ENCODE results near the gene FSD2.
A peak's percentile ranks its signal among the peaks of the same experiment; 100 is the strongest.

The FSD2 gene, protein sequence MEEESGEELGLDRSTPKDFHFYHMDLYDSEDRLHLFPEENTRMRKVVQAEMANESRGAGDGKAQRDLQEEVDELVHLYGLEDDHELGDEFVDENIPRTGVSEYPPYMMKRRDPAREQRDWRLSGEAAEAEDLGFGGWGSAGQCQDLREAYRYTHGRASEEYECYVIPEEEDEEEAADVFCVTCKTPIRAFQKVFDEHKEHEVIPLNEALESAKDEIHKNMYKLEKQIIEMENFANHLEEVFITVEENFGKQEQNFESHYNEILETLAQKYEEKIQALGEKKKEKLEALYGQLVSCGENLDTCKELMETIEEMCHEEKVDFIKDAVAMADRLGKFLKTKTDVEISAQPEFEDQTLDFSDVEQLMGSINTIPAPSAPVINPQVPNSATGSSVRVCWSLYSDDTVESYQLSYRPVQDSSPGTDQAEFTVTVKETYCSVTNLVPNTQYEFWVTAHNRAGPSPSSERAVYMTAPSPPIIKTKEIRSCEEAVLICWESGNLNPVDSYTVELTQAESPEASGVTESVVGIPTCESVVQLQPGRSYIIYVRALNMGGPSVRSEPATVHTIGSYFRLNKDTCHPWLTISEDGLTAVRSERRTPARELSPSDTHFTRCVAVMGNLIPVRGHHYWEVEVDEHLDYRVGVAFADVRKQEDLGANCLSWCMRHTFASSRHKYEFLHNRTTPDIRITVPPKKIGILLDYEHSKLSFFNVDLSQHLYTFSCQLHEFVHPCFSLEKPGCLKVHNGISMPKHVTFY

GRCh38 chr15:82805994-82806406, at the start of gene FSD2:
TSS of gene FSD2 (minus strand) at chr15:82806069. CDS start at chr15:82787390, 18,679 bp downstream.
- peak; percentile 52 for DNase-seq

GRCh38 chr15:82854554-82854953, 48.7 kb upstream of the FSD2 start:
- DNase-seq: no peak

DNA sequence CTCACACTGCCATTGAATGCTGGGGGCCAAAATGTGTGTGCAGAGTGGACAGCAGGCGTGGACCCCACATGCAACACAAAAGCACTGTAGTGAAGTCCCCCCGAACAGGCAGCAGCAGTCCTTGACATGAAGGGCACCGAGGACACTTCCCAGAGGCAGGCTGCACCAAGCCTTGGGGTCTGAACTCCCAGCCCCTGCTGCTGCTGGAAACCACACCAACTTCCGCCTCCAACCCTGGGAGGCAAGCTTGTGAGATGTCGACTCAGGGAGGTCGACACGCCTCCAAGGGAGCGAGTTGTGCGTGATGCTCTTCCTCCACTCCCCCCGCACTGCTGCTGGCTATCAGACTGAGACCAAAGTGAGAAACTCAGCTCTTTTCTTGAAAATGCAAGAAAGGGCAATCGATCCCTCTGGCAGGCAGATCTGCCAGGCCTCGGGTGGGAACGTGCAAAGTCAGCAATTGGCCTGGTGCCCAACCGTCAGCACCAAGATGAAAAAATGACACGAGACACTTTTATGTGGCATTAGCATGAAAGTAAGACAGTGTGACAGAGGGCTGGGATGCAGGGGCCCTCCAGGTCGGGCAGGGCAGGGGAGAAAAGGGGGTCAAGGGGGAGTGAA, 47.2 kb upstream of the FSD2 start:
- DNase-seq: no peak

- no peak for DNase-seq
These were observed 46.2 kb upstream of the FSD2 start for GRCh38 chr15:82851981-82852511.

DNA sequence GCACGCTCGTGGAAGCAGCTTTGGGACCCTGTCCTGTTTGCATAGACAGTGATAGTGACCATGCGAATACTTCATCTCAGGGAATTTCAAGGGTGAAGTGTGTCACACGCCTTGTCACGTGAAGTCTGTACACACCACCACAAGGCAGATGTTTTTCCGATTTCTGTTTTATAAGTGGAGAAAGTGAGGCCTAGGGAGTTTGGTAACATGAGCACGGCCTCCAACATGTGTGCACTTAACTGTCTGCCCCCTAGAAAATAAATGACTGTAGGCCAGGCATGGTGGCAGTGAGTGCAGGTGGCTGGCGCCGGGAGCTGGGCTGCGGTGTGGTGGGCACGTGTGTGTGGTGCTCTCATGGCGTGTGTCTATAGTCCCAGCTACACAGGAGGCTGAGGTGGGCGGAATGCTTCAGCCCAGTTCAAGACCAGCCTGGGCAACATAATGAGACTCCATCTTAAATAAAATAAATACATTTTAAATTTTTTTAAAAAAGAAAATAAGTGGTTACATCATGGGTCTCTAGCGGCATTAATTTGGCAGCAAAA, 45.5 kb upstream of the FSD2 start:
- DNase-seq: no peak

- DNase-seq: no peak
These were observed 44.9 kb upstream of the FSD2 start for GRCh38 chr15:82850731-82851130.

GRCh38 chr15:82849556-82850512, 44.0 kb upstream of the FSD2 start:
- no peak for DNase-seq

DNA sequence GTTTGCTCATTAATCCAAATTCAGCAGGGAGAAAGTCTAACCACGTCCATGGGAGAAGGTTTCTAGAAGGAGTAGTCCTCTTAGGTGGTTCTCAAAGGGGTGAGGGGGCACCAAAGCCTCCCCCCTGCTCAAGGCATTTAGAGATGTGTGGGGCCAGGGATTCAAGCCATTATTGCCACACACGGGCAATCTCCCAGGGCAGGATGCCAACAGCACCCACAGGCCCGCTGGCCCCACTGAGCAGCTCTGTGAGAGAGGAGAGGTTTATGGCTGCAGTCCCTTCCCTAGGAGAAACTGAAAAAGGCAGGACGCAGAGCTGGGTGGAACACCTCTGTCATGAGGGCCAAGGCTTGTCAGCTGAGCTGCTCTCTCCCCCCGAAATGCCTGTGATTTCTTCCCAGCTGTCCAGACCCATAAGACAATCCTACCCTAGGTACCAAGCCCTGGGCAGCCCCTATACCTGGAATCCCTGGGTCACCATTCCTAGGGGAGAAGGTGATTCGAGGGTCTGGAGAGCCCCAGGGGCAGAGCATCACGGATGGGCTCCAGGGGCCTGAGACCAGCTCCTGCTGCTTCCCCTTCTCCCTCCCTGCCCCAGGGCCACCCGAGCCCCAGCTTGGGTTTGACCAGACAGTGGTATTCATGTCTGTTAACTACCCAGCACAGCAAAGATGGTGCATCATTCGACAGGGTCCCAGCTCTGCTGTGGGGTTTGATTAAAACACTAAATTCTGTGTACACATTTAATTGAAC, 42.5 kb upstream of the FSD2 start:
- DNase-seq: no peak

DNA sequence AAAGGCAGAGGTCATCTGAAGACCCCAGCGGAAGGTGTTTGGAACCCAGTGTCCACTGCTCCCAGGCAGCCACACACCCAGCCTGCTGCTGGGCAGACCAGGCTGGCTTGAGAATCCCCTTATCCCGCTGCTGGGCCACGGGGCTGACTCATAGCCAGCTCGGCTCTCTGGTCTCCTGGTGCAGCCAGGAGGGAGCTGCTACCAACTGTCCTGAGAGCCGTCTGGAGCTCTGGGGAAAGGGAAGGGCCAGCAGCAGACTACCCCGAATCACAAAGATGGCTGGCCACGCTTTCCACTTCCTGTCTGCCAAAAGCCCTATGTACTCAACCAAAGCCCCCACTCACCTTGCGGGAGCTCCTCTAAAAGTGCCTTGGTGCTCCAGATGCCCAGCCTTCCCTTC, 41.8 kb upstream of the FSD2 start:
- no peak for DNase-seq

DNA sequence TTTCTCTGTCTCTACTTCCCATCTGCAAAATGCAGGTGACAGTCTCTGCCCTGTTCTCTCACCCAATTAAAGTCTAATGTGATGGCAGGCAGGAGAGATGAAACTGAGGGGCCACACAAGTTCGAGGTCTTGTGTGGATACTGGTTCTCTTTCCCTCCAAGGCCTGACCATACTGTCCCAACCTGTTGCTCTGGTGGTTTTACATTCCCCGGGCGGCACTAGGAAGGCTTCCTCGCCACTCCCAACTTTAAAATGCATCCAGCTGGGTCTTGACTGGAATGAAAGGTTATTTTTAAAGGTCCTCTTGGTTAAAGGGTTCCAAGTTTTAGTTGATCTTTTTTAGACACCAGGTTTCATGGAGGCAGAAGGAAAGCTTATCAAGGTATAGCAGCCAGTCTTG, 40.8 kb upstream of the FSD2 start:
- no peak for DNase-seq

DNA sequence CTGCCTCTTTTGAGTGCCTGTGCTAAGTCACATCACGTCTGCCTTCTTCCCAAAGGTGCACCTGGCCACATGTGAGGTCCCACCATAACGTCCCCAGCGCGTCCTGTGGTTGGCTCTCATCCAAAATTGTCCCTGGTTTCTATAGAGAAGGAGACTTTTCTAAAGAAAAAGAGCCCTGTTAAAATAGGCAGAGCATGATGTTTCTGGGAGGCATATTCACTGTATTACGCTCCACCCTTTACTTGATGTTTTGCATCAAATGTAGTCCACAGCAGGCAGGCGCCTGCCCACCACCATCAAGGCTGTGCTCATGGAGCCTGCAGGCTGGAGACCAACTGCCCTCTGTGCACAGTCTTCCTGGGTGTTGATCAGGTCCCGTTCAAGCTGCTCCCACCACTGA, 39.8 kb upstream of the FSD2 start:
- no peak for DNase-seq

DNA sequence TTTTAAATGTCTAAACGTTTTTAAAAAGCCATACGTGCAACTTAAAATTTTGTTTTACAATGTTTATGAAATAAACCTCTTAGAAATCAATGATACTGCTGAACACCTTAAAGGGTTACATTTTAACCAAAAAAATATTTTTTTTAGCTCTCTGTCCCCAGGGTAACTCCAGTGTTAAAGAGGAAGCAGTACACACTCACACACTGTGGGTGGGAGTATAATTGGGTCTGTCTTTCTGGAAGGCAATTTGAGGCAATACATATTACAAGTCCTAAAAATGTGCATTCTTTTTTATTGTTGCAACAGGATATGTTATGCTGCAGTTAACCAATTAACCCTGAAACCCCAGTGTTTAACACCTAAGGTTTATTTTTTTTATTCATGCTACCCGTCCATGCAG, 37.7 kb upstream of the FSD2 start:
- DNase-seq: no peak

DNA sequence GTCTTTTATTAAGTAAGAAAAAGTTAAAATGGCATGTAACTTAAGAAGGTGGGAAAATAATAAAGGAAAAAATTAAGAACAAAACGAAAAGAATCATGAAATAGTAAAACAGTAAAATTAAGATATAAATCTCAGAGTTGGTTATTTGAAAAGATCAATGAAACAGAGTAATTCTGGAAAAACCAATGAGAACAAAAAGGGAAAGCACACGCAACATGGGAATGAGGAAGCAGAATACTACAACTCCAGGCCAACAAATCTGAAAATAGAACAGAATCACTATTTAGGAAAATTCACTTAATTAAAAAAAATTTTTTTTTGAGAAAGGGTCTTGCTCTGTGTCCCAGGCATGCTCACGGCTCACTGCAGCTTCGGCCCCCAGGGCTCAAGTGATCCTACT, 34.3 kb upstream of the FSD2 start:
- no peak for DNase-seq

DNA sequence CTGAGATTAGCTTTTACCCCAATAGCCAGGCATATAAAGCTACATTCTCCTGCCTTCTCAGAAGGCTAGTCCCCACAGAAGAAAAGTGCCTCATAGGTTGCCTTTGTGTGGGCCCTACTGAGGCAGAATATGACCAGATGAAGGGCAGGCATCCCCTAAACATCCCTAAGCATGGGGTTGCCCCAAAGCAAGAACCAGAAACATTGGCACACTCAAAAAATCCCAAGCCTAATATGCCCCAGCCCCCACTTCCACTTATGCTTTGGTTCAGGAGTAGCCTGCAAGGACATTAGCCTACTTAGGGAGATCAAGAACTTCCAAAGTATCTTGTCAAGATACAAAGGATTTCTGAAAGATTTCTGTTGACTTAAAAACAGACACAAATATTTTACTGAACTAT, 33.3 kb upstream of the FSD2 start:
- no peak for DNase-seq

DNA sequence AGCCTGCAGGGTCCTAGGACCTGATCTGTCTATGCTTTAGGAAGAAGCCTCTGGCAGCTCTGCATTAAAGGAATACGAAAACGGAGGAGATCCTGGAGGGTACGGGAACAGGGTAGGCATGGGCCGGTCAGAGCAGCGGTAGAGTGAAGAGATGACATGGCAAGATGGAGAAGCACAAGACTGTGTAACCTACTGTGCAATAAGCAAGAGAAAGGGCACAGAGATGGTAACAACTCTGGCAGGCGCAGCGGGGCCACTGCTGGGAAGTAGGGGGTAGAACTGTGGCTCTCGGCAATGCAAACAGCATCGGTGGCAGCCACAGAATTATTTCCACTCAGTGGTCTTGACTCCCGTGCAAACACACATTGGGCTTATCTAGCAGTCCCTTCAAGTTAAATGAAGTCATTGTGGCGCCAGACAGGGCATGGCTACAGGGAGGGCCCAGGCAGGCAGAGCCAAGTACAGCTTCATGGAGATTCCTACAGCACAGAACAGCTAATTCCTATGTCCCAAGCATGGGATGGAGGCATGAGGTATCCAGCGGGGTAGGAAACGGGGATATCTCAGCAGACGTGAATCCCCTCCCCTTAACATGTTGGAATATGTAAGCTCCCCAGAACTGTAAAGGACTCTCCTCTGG, 32.3 kb upstream of the FSD2 start:
- no peak for DNase-seq

- DNase-seq: no peak
These were observed 29.6 kb upstream of the FSD2 start for GRCh38 chr15:82835391-82835917.

DNA sequence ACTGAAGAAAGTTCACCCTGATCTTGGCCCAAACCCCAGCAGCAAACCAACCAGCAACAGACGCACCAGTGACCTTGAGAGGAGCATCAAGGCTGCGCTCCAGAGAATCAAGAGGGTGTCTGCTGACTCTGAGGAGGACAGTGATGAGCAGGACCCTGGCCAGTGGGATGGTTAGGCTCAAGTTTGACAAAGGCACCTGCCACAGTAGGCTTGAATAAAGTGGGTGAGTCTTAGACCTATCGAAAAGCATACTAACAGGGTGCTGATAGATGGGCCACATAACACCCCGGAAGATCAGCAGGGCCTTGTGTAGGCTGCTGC, 27.5 kb upstream of the FSD2 start:
- DNase-seq: no peak

GRCh38 chr15:82832601-82833361, 26.9 kb upstream of the FSD2 start:
- peak; percentile 36 for DNase-seq

DNA sequence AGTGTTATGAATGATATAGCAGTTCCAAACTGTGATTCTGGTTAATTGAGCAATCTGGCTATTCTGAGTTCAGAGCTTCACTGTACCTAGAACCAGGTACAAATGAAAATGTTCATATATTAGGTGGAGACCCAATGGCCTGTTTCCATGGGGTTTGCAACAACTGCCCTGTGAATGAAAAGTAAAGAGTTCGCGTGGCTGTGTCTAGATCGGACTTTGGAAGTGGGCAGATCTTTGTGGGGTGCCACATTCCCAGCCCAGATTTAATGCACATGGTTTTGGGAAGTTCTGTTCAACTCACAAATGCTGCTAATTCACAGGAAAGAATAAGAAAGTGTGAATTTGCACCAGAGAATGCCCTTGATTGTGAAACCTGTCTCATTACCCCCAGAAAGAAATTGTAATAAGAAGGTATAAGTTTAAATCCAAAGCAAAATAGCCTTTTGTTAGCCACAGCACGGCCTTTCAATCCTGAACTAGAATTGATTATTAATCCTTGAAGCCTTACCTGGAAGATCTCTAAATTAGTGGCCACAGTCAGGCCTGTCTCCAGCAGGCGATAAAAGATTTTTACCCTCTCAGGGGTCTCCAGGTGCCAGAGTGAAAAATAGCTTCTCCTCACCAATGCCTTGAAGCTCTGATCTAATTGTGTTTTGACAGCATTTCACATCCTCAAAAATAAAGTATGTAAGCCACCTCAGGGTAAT, 26.2 kb upstream of the FSD2 start:
- no peak for DNase-seq
